Gastrocnemius medialis (tissue), 4 donors: Measurements from ENCODE around the gene NUDT14.

Experiments used
- POLR2A ChIP-seq, 2 donors: fragments of 450-650 bp; IDR thresholded peaks; one replicate each; pipeline ENCODE4 v1.6.1; 2017; ENCODE audit warnings: antibody characterized with exemption in 2 of 2, mild to moderate bottlenecking in 2 of 2, moderate library complexity in 2 of 2
- TF ChIP-seq, protein P1 (sequence below), 5 experiments: fragments of 450-650 bp in 3 of 5; fragments of 200-600 bp in 2 of 5; sonication (generic) in 2 of 5; IDR thresholded peaks in 4 of 5; conservative IDR thresholded peaks in 1 of 5; 1 replicate in 4 of 5; 2 replicates in 1 of 5; pipeline ENCODE4 v1.5.1; 2016 to 2019; ENCODE audit warnings: antibody characterized with exemption in 5 of 5, mild to moderate bottlenecking in 3 of 5, moderate library complexity in 3 of 5

- TF ChIP-seq, protein P1, sequence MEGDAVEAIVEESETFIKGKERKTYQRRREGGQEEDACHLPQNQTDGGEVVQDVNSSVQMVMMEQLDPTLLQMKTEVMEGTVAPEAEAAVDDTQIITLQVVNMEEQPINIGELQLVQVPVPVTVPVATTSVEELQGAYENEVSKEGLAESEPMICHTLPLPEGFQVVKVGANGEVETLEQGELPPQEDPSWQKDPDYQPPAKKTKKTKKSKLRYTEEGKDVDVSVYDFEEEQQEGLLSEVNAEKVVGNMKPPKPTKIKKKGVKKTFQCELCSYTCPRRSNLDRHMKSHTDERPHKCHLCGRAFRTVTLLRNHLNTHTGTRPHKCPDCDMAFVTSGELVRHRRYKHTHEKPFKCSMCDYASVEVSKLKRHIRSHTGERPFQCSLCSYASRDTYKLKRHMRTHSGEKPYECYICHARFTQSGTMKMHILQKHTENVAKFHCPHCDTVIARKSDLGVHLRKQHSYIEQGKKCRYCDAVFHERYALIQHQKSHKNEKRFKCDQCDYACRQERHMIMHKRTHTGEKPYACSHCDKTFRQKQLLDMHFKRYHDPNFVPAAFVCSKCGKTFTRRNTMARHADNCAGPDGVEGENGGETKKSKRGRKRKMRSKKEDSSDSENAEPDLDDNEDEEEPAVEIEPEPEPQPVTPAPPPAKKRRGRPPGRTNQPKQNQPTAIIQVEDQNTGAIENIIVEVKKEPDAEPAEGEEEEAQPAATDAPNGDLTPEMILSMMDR (IDR thresholded peaks at IDR 0.05 in 4 of 5, conservative IDR thresholded peaks at IDR 0.05 in 1 of 5), result no peak
- no peak for TF ChIP-seq POLR2A (IDR thresholded peaks at IDR 0.05)
These were observed 44.5 kb downstream of the NUDT14 start for GRCh38 chr14:105136401-105137322.
